Dendritic cell treated with granulocyte-macrophage colony-stimulating factor and Interleukin-4, amounts not matched to agents 40 ng/mL and 50 ng/mL, for 4 days (primary cell): ENCODE measurements around the gene PUM2.
"Not testable (repeated sequence)": the region's sequence is repeated elsewhere in the genome, so short reads cannot be mapped to it uniquely, and the experiment has no call there.

Source experiments
- H3K27ac Mint-ChIP-seq: one replicate; pipeline ENCODE4 v1.8.0; 2022; ENCODE audit warnings: mild to moderate bottlenecking, mixed read lengths
- H3K27me3 Mint-ChIP-seq: one replicate; pipeline ENCODE4 v1.8.0; 2022; ENCODE audit warnings: mild to moderate bottlenecking, mixed read lengths
- H3K36me3 Mint-ChIP-seq: one replicate; pipeline ENCODE4 v1.8.0; 2022; ENCODE audit warnings: low read depth, mixed read lengths
- H3K4me1 Mint-ChIP-seq: one replicate; pipeline ENCODE4 v1.8.0; 2022; ENCODE audit warnings: low read depth, mixed read lengths
- H3K4me3 Mint-ChIP-seq: one replicate; pipeline ENCODE4 v1.8.0; 2022; ENCODE audit warnings: mild to moderate bottlenecking, moderate library complexity, mixed read lengths
- H3K9me3 Mint-ChIP-seq: one replicate; pipeline ENCODE4 v1.8.0; 2022; ENCODE audit warnings: mixed read lengths
- intact Hi-C: fragments of 100-400 bp; cut with micrococcal nuclease; formaldehyde crosslinking; loops from one replicate; pipeline ENCODE4 v1.15.0; 2022

Gene PUM2

DNA sequence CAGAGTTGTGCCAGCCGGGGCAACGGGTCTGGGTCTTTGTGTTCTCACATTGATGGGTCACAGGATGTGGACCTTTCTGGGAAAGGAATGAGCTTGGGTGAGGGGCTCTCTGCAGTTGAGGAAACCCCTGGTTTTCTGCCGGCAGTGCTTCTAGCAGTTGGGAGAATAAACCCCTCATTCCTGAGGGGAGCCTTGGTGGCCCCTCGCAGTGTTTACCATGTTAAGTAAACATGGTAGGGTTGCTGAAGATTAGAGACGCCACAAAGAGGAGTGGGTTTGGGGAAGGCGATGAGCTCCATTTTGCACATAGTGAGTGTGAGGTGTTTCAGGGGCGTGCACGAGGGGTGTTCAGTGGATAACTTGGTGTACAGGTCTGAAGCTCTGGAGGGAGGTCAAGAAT, 27.7 kb upstream of the PUM2 start:
- Mint-ChIP-seq H3K27ac (no peak overlapping the region), H3K4me1 (peaks cover 6% of the 10 kb centered on the region), H3K4me3 (no peak overlapping the region), H3K9me3 (no peaks in the 10 kb centered on the region), H3K36me3 (no peaks in the 10 kb centered on the region), H3K27me3 (peaks cover 12% of the 10 kb centered on the region)
- intact Hi-C loops = no loop called here

DNA sequence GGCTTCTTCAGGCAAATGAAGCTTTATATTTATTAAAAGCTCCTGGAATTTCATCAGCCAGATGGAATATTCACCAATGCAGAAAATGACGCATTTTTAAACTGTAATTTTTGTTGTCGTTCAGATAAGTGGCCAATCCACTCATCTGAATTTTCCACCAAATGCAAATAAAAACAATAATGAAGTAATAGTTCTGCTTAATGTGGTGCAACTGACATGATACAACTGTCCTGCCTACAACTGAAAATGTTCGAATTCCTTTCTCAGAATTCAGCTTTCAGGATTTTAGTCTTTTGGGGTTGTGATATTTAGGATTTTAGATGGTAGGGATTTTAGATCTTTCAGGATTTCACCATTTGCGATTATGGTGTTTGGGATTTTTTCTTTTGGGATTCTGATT, 27.1 kb upstream of the PUM2 start:
- Mint-ChIP-seq H3K27ac (no peak overlapping the region), H3K36me3 (no peaks in the 10 kb centered on the region), H3K27me3 (peaks cover 12% of the 10 kb centered on the region), H3K4me3 (no peak overlapping the region), H3K9me3 (no peaks in the 10 kb centered on the region), H3K4me1 (peaks cover 6% of the 10 kb centered on the region)
- intact Hi-C loops = no loop called here

DNA sequence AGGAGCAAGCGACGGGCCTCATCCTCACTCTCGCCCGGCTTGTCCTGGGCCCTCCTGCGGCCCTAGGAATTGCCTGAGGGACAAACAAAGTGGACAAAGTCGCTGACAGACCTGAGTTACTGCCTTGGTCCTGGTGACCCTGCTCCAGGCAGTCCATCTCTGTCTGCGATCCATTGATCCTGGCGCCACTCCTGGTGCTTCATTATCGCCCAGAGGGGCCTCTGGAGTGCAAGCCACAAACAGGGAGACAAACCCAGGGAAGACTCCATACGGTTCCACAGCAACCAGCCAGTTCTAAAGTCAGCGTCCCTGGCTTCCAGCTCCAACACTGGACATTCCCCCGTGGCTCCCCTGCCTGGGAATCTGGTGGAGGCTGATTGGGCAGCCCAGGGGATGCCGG, 24.3 kb upstream of the PUM2 start:
- intact Hi-C loops, H3K27ac Mint-ChIP-seq, H3K4me3 Mint-ChIP-seq, H3K4me1 Mint-ChIP-seq, H3K36me3 Mint-ChIP-seq, H3K9me3 Mint-ChIP-seq: not testable (repeated sequence)
- H3K27me3 Mint-ChIP-seq = peaks cover 12% of the 10 kb centered on the region

GRCh38 chr2:20372896-20373640, 22.4 kb upstream of the PUM2 start:
- peaks cover 14% of the 10 kb centered on the region for H3K27me3 Mint-ChIP-seq
- no peaks in the 10 kb centered on the region for H3K36me3 Mint-ChIP-seq
- H3K9me3 Mint-ChIP-seq = peaks cover 5% of the 10 kb centered on the region
- H3K27ac Mint-ChIP-seq = no peak overlapping the region
- H3K4me3 Mint-ChIP-seq = no peak overlapping the region
- intact Hi-C loops = no loop called here
- peaks cover 10% of the 10 kb centered on the region for H3K4me1 Mint-ChIP-seq

GRCh38 chr2:20371323-20372025, 20.8 kb upstream of the PUM2 start:
- Mint-ChIP-seq H3K4me1 (peaks cover 20% of the 10 kb centered on the region), H3K27me3 (peaks cover 10% of the 10 kb centered on the region), H3K9me3 (peaks cover 12% of the 10 kb centered on the region), H3K27ac (no peak overlapping the region), H3K4me3 (no peak overlapping the region), H3K36me3 (no peaks in the 10 kb centered on the region)
- intact Hi-C loops = no loop called here

DNA sequence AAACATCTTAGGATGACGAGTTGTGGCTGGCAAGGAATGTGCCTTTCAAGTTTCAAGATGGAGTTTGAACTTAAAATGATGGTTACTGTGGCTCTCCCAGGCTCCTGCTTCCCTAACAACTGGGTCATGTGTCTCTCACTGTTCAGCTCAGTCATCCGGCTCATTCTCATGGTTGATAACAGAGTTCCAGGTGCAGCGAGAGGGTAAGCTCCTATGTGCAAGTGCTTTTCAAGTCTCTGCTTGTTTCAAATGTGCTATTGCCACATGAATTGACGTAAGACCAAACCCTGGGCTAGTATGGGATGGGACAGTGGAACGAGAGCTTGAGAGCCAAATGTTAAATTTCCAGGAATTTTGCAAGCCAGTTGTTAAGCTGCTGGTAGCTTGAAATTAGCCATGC, 19.5 kb upstream of the PUM2 start:
- peaks cover 32% of the 10 kb centered on the region for H3K4me1 Mint-ChIP-seq
- H3K27ac Mint-ChIP-seq = no peak overlapping the region
- H3K27me3 Mint-ChIP-seq = peaks cover 10% of the 10 kb centered on the region
- no peak overlapping the region for H3K4me3 Mint-ChIP-seq
- peaks cover 12% of the 10 kb centered on the region for H3K9me3 Mint-ChIP-seq
- H3K36me3 Mint-ChIP-seq = no peaks in the 10 kb centered on the region
- intact Hi-C loops = no loop called here

GRCh38 chr2:20369366-20369765, 18.7 kb upstream of the PUM2 start:
- H3K4me3 Mint-ChIP-seq = no peak overlapping the region
- H3K4me1 Mint-ChIP-seq = peaks cover 39% of the 10 kb centered on the region
- peaks cover 12% of the 10 kb centered on the region for H3K9me3 Mint-ChIP-seq
- H3K36me3 Mint-ChIP-seq = no peaks in the 10 kb centered on the region
- intact Hi-C loops = no loop called here
- peaks cover 10% of the 10 kb centered on the region for H3K27me3 Mint-ChIP-seq
- H3K27ac Mint-ChIP-seq = no peak overlapping the region

DNA sequence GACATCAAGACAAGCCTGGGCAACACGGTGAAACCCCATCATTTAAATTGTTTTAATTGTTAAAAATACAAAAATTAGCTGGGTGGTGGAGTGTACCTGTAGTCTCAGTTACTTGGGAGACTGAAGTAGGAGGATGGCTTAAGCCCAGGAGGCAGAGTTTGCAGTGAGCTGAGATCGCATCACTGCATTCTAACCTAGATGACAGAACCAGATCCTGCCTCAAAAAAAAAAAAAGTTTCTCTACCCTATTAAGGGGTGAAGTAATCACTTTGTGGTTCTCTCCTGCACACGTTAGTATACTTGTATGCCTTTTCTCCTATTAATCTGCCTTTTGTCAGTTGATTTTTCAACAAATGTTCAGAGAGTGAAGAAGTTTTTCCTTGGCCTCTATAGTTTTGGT, 18.1 kb upstream of the PUM2 start:
- Mint-ChIP-seq H3K27me3 (peaks cover 10% of the 10 kb centered on the region), H3K4me1 (peaks cover 46% of the 10 kb centered on the region), H3K9me3 (peaks cover 12% of the 10 kb centered on the region), H3K36me3 (no peaks in the 10 kb centered on the region), H3K4me3 (no peak overlapping the region), H3K27ac (no peak overlapping the region)
- intact Hi-C loops = no loop called here

DNA sequence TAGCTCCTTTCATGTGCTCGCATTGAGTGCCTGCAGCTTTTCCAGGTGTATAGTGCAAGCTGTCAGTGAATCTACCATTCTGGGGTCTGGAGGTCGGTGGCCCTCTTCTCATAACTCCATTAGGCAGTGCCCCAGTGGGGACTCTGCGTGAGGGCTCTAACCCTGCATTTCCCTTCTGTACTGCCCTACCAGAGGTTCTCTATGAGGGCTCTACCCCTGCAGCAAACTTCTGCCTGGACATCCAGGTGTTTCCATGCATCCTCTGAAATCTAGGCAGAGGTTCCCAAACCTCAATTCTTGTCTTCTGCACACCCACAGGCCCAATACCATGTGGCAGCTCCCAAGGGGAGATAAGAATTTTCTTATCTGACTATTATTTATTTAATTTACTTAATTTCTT, 17.3 kb upstream of the PUM2 start:
- H3K36me3 Mint-ChIP-seq, intact Hi-C loops, H3K27ac Mint-ChIP-seq, H3K27me3 Mint-ChIP-seq, H3K4me3 Mint-ChIP-seq: not testable (repeated sequence)
- H3K4me1 Mint-ChIP-seq = peaks cover 52% of the 10 kb centered on the region
- peaks cover 12% of the 10 kb centered on the region for H3K9me3 Mint-ChIP-seq

DNA sequence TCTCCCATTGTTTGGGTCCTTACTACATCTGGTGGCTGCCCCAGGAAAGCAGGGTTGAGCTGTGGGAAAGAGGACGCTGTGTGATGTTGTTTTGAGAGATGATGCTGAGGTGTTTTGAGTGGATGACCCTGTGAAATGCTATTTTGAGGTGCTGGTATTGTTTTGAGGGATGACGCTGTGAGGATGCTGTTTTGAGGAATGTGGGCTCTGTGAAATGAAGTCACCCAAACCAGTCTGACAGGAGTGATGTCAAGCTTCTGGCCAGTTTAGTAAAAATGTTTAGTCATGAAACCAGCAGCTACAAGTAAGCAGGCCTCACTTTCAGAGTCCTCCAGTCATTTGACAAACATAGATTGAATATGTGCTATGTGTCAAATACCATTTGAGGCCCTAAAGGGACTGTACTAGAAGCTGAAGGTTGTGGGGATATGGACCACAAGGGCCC, 16.1 kb upstream of the PUM2 start:
- no peaks in the 10 kb centered on the region for H3K36me3 Mint-ChIP-seq
- peaks cover 10% of the 10 kb centered on the region for H3K27me3 Mint-ChIP-seq
- intact Hi-C loops = no loop called here
- H3K9me3 Mint-ChIP-seq = peaks cover 12% of the 10 kb centered on the region
- H3K4me3 Mint-ChIP-seq = no peak overlapping the region
- H3K27ac Mint-ChIP-seq = peak overlapping the region; percentile 87
- peaks cover 63% of the 10 kb centered on the region for H3K4me1 Mint-ChIP-seq

DNA sequence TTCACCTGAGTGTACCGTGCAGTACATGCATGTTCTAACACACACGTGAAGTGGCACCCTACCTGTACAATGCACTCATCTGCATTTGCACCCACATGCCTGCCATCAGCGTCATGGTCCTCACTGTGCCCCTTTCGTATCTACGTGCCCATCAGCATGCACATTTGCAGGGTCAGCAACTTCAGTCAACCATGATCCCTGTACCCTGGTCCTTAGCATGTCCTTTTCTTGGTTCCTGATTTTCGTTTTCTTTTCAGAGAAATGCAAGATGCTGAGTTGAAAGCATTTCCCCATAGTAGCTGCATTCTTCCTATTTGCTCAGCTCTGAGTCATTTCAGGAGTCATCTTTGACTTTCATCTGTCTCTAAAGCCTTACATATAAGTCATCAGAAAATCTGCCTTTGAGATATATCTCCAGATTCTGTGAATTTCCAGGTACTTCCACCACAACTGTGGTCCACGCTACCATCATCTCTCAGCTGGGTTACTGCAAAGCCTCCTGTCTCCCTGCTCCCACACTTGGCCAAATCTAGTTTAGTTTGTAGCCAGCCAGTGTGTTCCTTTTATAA, 14.7 kb upstream of the PUM2 start:
- peaks cover 68% of the 10 kb centered on the region for H3K4me1 Mint-ChIP-seq
- H3K27ac Mint-ChIP-seq = peak overlapping the region; percentile 87
- no peak overlapping the region for H3K4me3 Mint-ChIP-seq
- intact Hi-C loops = no loop called here
- peaks cover 10% of the 10 kb centered on the region for H3K27me3 Mint-ChIP-seq
- H3K36me3 Mint-ChIP-seq = no peaks in the 10 kb centered on the region
- H3K9me3 Mint-ChIP-seq = peaks cover 12% of the 10 kb centered on the region

- Mint-ChIP-seq H3K36me3 (no peaks in the 10 kb centered on the region), H3K27me3 (peaks cover 2% of the 10 kb centered on the region), H3K27ac (peak overlapping the region; percentile 73), H3K4me1 (peaks cover 74% of the 10 kb centered on the region), H3K9me3 (peaks cover 12% of the 10 kb centered on the region), H3K4me3 (peak overlapping the region; percentile 20)
- intact Hi-C loops = no loop called here
Measured at GRCh38 chr2:20363578-20363977, 12.9 kb upstream of the PUM2 start.

DNA sequence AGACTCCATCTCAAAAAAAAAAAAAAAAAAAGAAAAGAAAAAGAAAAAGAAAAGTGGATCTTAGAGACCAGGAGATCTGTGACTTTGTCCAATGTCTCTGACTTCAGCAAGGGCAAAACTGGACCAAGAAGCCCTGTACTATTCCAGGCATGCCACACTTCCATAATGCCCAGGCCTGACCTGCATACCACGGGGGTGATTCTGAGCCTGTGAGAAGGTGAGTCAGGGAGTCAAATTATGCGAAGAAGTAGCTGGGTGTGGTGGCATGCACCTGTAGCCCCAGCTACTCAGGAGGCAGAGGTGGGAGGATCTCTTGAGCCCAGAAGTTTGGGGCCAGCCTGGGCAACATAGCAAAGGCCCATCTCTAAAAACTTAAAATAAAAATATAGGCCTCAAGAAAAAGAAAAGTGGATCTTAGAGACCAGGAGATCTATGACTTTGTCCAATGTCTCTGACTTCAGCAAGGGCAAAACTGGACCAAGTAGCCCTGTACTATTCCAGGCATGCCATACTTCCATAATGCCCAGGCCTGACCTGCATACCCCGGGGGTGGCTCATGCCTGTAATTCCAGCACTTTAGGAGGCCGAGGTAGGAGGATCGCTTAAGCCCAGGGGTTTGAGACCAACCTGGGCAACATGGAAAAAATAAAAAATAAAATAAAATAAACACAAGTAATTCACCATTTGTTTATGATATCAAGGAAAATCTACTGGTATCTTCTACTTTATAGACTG, 12.2 kb upstream of the PUM2 start:
- Mint-ChIP-seq H3K4me3 (no peak overlapping the region), H3K4me1 (peaks cover 76% of the 10 kb centered on the region), H3K27ac (peak overlapping the region; percentile 73), H3K9me3 (peaks cover 5% of the 10 kb centered on the region), H3K36me3 (no peaks in the 10 kb centered on the region), H3K27me3 (no peaks in the 10 kb centered on the region)
- intact Hi-C loops = no loop called here

GRCh38 chr2:20361893-20362292, 11.2 kb upstream of the PUM2 start:
- Mint-ChIP-seq H3K4me3 (no peak overlapping the region), H3K27me3 (no peaks in the 10 kb centered on the region), H3K9me3 (no peaks in the 10 kb centered on the region), H3K4me1 (peaks cover 74% of the 10 kb centered on the region), H3K27ac (peak overlapping the region; percentile 73), H3K36me3 (no peaks in the 10 kb centered on the region)
- intact Hi-C loops = no loop called here
